Muscle of arm (tissue), 12 donors: ENCODE data around the gene GSTO2. TPM values are rescaled to one million over a fixed set of nuclear protein-coding genes. Genes with fewer than 3 reads are reported as not detected.

Source experiments
- DNase-seq: peaks from one replicate; pipeline ENCODE4 v3.0.0-alpha.2; 2013
- polyA plus RNA-seq, 12 donors: library from polyadenylated mRNA; unstranded; fragments of 120-200 nt; gene quantifications; one replicate each; pipeline ENCODE4 v1.2.1, GENCODE V29; 2013; ENCODE audit not compliant: insufficient read length in 12 of 12

GSTO2 gene
- polyA plus RNA-seq, 12 donors = 0.60 to 11.2 (median 0.93) TPM; not detected in 2

DNA sequence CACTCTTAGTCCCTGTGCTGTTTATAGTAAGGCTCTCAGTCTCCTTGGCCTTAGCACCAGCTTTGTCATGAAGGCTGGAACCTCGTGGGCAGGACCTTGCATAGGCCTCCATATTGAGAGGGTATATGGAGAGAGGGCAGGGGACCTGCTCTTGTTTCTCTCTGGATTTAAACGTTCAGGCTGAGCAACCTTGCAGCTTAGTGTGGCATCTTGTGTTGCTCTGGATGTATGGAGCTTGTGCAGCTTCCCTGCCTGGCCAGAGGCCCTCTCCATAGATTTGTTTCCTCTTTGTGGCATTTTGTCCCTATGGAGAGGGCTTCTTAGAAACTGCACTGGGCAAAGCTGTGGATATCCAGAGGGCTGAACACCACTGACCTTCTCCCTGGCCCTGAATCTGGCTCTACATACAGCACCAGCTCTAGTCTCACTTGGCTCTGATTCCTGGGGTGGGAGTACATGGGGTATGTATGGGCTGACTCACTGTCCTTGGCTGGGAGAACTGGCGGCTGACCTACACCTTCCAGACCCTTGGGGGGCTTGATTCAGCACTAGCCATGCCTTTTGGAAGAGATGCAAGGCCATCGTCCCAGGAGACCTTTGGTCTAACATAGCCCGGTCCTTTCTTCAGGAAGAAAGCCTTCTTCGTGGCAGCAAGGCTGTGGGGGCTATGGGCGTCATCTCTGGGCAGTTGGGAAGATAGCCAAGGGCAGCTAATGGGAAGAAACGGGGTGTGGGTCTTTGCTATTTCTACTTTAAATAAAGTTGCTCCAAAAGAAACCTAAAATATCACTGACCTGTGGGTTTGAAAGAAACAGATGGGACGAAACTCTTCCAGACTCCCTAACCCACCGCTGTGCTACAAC, 38.8 kb downstream of the GSTO2 start:
- DNase-seq = no peak

DNA sequence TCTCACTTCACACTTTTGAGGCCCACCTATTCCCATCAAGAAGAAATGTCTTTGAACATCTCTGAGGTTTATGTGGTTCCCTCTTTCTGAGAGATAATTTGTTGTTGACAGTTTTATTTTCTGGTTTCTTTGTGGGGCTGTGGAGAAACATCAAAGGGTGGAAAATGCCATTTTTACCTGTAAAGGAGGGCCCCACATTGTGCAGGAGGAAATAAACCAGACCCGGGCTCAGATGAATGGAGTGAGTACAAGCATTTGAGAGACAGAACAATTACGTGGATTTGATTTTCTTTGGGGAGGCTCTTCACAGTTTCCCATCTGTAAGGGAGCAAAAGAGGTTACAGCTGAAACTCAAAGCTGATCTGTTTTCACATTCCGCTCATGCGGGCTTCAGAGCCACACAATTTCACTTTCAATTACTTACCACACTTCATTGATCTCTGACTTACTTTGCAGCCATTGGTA, 39.5 kb downstream of the GSTO2 start:
- no peak for DNase-seq

DNA sequence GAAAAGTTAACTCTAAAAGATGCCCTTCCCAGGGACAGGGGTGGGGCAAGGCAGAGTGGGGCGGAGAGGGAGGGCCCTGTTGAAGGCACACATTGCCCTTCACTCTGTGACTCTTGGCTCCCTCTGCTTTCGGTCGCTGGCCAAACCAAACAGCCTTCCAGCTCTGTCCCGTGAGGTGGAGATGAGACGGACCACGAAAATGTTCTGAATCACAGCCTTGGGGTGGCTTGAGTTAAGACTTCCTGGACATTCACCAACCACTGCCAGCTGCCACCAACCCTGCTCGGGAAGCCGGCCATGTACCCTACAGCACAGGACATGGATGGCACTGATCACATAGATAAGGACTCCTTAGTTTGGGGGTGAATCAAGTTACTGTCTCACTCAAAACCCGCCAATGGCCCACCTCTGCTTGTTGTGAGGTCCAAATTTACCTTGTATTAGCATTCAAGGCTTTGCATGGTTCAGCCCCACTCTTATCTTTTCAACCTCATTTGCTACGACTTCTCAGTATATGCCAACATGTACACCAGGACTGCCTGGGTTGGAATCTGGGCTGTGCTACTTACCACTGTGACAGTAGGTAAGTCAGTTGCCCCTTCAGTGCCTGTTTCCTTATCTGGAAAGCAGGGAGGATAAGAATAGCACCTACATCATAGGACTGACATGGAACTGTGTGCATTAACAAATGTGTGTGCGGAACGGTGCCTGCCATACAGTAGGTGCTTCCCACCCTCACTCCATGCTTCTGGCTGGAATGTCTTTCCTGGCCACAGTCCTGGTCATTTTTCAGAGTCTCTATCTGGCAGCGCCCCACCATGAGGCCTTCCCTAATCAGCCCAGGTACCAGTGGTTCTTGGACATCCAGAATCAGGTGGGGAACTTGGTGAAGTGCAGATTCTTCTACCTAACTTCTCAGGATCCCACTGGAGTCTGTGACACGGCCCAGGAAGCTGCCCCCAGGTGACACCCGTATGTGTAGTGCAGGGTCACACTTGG, 41.3 kb downstream of the GSTO2 start:
- DNase-seq = no peak

DNA sequence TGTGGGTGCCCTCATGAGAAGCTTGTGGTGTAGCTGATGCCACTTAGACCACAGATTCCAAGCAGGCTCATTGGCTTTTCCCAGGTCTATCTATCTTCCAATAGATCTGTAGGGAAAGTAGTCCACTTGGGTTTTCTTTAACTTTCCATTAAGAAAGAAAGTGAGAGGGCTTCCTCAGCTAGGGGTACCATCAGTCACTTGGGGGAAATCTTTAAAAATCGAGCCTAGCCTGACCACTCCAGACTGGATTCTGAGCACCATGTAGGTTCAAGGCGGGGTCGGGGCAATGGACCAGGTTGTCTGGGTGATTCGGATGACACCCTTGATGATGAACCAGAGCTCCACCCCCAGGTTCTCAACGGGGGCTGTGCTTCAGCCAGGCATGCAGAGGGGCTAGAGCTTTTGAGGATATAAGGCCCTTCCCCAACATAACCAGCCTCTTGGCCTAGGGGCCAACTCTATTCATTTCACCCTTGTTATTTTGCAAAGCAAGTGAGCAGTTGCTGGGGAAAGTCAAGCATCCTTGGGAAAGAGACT, 42.3 kb downstream of the GSTO2 start:
- no peak for DNase-seq

DNA sequence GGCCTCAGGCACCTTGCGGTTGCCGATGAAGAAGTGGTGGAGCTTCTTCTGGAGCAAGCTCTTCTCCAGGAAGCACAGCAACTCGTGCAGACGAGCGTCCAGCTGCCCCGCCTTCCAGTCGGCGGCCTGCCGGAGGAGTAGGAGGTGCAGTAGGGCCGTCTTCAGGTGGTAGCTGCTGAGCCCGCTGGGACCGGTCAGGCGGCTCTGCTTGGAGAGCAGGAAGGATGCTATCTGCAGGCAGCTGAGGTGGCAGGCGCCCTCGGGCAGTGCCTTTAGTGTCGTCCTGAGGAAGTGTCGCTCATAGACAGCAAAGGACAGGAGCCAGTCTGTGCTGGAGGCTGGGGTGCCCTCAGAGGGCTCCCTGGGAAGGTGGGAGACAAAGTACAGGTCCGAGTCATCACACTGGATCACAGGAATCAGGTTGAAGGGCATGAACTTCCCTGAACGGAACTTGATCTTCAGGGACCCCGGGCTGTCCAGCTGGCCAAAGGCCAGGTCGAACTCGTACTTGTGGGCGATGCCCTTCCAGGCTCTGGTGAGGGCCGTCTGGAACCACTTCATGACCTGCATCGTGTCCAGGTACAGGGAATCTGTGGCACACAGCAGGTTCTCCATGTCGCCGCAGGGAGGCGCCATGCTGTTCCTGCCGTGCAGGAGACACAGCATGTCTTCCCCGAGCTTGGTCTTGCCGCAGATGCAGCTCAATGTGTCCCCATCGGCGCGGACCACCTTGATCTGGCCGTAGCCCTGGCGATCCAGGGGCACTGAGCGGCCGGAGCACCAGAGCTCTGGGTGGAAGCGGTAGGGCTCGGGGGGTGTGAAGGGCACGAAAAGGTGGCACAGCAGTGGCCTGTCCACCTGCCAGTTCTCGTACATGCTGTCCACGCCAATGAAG, 45.9 kb downstream of the GSTO2 start:
- no peak for DNase-seq

DNA sequence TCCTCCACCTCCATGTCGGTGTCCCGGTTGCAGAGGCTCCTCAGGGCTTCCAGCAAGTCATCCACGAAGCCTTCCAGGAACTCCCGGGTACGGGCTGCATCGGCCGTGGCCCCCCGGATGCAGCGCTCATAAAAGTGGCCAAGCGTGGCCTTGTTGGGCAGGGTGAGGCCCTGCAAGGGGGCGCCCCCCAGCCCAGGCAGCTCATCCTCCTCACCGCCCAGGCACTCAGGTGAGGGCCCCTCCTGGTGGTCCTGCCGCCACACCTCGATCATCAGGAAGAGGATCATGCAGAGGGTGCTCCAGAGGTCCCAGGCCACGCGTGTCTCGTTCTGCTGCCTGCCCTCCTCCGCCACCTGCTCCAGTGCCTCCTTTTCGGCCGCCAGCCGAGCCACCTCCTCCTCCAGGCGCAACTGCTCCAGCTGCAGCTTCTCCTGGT, 46.5 kb downstream of the GSTO2 start:
- no peak for DNase-seq

DNA sequence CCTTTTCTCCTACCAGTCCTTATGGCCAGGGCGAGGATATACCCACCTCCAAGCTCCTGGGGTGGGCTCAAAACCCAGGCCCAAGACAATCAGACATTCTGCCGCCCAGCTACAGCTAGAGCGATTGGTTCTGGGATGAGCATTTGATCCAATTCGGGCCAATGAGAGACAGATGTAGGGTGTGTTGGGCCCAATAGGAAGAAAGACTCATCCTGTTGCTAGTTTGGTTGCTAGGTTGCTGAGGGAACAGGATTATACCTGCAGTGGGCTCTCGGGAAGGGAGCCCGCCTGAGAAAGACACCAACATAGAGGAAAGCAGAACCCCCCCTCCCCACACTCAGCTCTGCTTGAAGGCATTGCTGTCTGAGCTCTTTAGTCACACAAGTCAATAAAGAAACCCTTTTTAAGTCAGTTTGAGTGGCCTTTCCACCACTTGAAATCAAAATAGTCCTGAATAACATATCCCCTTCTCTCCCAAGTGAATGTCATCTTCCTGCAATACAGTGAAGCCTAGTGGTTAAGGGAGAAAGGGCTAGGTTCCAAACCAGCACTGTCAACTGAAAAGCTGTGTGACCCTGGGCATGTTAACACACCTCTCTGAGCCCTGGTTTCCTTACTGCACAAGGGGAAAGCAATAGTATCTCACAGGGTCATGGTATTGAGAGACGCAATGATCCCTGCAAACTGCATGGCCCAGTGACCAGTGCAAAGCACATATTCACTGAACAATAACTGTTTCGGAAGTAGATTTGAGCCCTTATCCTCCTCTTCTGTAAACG, 47.5 kb downstream of the GSTO2 start:
- no peak for DNase-seq

DNA sequence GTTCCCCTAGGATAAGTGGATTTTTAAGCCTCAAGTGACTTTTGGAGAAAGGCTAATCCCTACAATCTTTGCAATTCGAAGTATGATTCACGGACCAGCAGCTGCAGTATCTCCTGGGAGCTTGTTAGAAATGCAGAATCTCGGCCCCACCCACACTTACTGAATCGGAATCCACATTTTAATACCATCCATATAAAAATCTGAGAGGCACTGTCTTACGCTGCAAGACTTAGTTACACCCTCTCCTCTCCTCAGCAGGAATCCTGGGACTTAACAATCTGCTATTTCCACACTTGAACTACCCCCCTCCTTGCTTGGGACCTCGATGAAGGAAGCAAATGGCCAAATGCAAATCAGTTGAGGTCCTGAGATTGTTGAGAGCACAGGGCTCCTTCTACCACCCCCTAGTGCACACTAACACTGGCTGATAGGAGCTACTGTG, 48.3 kb downstream of the GSTO2 start:
- no peak for DNase-seq

DNA sequence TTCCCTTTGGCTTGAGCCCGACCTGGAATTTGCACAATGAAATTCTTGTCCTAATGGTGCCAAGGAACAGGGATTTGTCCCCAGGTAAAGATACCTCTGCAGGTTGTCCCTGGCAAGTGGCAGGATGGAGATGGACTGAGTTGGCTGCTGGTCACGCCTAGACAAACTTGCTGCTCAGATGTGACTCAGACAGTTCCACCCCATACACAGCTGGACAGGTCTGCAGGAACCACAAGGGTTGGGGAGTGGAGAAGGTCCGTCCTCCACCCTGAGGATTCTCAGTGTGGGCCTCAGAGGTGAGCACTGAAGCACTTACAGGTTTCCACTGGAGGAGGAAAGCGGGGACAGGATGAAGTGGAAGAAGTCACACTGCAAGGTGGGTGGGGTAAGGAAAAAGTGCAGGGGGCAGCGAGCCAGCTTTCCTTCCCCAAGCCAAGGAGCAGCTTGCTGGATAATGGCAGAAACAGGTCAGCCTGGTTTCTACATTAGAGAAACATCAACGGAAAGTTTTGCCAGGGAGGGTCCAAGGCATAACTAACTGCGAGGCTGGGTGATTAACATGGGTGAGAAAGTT, 48.8 kb downstream of the GSTO2 start:
- DNase-seq = no peak

DNA sequence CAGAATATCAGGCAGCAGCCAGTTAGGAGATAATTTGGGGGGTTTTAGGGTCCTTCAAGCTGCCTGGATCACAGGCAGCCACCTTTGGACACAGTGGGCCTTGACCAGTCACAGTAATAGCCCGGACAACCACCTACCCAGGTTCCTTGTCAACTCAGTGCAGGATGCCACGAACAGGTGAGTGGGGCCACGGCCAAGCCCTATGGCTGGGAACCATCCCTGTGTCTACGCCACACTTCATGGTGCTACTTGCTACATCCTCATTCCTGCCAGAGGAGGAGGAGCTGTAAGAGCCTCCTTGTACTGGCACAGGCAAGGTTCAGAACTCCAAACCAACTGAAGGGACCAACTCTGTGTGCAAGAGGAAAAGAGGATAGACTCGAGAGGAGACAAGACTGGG, 49.3 kb downstream of the GSTO2 start:
- DNase-seq = no peak

DNA sequence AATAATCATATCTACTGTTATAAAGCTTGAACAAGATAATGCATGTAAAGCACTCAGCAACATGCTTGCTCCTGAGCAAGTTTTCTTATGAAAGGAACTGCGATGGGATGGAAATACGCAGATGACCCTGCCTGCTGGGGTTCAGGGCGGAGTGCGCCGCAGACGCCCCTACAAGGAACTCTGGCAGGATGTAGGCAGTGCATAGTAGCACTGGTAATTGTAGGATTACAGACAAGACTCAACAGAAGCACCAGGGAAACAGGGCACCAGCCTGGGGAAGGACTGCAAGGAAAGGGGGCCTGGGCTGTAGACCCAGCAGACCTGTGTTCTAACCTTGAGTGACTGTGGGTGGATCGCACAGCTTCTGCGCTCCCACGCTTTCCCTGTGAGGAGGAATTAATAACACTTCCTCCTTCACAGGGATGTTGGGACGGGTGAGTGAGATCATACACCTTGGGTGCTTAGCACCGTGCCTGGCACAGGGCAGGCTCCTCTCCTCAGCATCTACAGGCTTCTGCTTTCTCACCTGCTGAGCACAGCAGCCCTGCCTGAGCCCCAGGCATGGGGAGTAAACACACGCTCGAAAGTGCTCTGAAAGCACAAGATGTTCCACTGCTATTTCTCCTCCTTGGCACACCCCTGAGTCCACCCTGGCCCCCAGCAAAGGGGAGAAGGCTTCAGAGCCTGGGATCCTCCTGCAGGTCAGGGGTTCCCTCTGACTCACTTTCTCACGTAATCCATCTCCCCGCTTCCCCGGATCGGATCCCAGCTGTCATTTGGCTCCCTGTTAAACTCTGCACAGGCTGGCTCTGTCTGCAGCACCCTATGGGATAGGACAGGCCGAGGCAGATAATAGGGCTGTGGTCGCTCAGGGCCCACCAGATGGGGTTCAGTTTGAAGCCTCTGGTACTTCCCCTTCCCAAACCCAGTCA, 50.1 kb downstream of the GSTO2 start:
- no peak for DNase-seq

DNA sequence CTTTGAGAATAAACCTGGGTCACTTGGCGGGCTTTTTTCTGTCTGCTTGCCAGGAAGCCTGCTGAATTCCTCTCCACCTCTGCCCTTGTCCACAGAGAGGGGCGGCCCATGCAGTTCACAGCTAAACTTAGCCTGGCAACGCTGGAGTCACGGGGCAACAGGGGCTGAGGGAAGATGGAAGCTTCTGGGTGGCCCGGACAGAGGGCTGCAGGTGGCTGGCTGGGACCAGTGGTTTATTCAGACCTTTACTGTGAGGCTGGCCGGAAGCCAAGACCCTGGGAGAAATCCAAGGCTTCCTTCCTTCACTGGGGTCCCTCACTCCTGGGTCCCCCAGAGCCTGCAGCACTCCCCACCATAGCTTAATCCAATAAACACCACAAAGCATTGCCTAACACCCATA, 52.2 kb downstream of the GSTO2 start:
- no peak for DNase-seq

DNA sequence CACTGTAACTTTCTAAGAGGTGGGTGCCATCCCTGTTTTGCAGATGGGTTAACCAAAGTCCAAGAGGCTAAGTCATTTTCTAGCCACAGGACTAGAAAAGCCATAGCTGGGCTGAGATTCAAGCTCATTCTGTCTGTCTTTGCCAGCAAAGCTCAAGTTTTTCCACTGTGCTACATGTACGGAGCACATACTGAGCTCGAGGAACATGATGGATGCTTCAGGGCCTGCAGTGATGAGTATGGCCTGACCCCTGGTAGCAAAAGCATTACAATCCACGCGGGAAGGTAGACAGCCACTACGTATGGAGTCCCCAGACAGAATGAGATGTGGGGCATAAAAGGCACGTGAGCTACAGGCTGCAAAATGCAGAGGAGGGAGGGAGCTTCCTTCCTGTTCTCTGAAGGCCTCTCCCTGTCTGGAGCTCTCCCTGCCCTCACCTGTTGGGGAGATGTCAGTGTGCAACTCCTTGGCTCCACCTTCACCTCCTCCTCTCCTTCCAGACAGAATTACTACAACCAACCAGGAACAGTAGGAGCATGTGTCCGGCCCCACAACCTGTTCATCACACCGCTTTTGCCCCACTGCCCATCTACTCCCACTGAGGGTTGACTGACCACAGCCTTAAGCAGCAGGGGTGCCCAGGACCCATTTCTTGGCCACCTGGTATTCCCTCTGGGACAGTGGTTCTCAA, 52.9 kb downstream of the GSTO2 start:
- DNase-seq = no peak

DNA sequence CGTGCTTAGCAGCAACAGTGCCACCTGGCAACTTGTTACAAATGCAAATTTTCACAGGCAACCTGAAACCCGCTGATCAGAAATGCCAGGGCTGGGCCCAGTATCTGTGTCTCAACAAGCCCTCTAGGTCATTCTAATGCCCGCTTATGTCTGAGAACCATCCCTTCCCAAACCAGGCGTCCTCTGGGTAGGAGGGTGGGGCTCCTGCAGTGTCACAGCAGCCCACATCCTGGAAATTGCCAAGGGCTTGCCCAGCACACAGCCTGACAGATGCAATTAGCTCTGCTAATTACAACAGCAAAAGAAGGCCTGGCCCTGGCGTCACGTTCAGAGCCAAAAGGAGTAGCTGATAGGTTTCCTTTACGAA, 53.4 kb downstream of the GSTO2 start:
- DNase-seq = no peak

DNA sequence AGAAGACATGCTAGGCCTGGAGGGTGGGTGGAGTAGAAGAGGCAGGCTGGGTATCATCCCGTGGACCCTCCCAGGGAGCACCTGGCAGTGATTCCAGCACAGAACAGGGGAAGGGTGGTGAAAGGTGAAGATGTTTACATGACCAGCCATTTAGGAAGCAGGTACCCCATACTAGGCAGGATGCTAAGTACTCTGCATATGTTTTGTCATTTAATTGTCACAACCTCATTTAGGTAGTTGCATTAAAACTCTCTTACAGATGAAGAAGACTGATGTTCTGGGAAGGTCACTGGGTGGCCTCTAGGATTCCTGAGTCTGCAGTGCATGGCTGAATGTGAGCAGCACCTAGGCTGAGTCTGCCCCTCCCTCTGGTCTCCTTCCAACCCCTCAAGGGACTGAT, 54.1 kb downstream of the GSTO2 start:
- DNase-seq = no peak

DNA sequence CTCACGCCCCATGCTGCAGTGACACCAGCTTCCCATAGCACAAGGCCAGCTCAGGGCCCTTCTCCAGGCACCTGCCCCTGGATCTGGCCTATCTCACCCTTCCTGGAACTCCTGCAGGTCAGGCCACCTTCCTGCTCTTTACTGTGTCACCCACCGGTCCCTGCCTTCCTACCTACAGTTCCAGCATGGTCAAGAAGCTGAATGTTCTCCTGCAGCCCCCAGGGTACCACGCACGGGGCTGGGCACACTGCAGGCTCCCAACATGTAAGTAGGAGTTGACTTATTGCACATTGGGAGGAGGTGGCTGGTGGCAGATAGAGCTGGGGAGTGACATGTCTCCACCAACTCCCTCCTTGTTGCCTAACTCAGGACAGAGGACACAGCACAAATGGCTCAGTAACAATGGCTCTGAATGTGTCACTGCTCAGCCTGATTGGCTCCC, 54.8 kb downstream of the GSTO2 start:
- DNase-seq = no peak

DNA sequence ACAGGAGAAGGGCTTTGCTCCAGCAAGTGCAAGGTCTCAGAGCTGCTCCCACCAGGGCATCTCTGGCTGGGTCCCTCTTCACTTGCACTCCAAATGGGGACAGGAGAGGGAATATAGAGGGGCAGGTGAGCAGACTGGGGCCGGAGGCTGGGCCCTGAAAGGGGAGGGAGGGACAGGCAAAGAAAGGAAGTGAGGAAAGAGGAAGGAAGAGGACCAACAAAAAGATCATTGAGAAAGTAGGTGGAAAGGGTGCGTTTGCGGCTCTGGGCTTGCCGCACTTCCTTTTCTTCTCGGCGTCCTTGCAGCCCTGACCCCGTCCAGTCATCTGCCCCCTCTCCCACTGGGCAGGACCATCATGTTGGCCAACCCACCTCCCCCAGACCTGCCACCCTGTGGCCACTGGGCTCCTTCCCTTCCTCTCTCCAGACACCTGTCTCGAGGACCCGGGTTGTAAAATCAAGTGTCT, 55.3 kb downstream of the GSTO2 start:
- no peak for DNase-seq

DNA sequence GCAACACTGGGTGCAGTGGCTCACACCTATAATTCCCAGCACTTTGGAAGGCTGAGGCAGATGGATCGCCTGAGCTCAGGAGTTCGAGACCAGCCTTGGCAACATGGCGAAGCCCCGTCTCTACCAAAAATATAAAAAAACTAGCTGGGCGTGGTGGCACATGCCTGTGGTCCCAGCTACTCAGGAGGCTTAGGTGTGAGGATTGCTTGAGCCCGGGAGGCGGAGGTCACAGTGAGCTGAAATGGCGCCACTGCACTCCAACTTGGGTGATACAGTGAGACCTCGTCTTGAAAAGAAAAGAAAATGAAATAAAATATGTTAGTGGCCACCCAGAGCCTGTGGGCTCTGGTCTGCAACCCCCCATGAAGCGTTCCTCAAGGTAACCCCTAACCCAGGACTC, 55.9 kb downstream of the GSTO2 start:
- DNase-seq = no peak
